Stimulated activated naive B cell treated with anti-CD40 and anti-IgM and Interleukin-4, amounts not matched to agents 10 μg/mL and 1 μg/mL and 100 μg/mL, for 72 hours (primary cell): Measurements from ENCODE around the gene SLC5A10.
"Not testable (repeated sequence)": the region's sequence is repeated elsewhere in the genome, so short reads cannot be mapped to it uniquely, and the experiment has no call there.

Experiments used
- ATAC-seq, 2 donors: fragments of 150-1000 bp; cut with Tn5 transposase; replicated peaks; 2 replicates each; pipeline ENCODE4 v1.10.0; 2021; ENCODE audit warnings: moderate library complexity in 1 of 2
- DNase-seq: peaks from one replicate; pipeline ENCODE4 v3.0.0; 2021
- H3K27ac Mint-ChIP-seq: one replicate; pipeline ENCODE4 v1.8.0; 2022; ENCODE audit warnings: mild to moderate bottlenecking, mixed read lengths
- H3K27me3 Mint-ChIP-seq, 2 donors: one replicate each; pipeline ENCODE4 v1.8.0; 2022; ENCODE audit warnings: mixed read lengths in 2 of 2
- H3K36me3 Mint-ChIP-seq, 2 donors: one replicate each; pipeline ENCODE4 v1.8.0; 2022; ENCODE audit warnings: mixed read lengths in 2 of 2, mild to moderate bottlenecking in 1 of 2
- H3K4me1 Mint-ChIP-seq, 2 donors: one replicate each; pipeline ENCODE4 v1.8.0; 2022; ENCODE audit warnings: mixed read lengths in 2 of 2, mild to moderate bottlenecking in 1 of 2
- H3K4me3 Mint-ChIP-seq, 2 donors: one replicate each; pipeline ENCODE4 v1.8.0; 2022; ENCODE audit warnings: mild to moderate bottlenecking in 2 of 2, mixed read lengths in 2 of 2, moderate library complexity in 1 of 2
- H3K9me3 Mint-ChIP-seq, 2 donors: one replicate each; pipeline ENCODE4 v1.8.0; 2022; ENCODE audit warnings: mixed read lengths in 2 of 2, mild to moderate bottlenecking in 1 of 2

Gene SLC5A10

GRCh38 chr17:18954321-18954720, 2.4 kb downstream of the SLC5A10 start:
- peaks cover 3 to 5% of the 10 kb centered on the region in 2 donors for H3K4me1 Mint-ChIP-seq
- no peaks in the 10 kb centered on the region for H3K9me3 Mint-ChIP-seq
- DNase-seq (no peak), ATAC-seq (no peak)
- H3K27ac Mint-ChIP-seq, result no peak overlapping the region
- H3K4me3 Mint-ChIP-seq, result no peak overlapping the region
- no peaks in the 10 kb centered on the region for H3K36me3 Mint-ChIP-seq
- H3K27me3 Mint-ChIP-seq, result peaks cover 9 to 10% of the 10 kb centered on the region in 2 donors

GRCh38 chr17:18955009-18955408, 3.0 kb downstream of the SLC5A10 start:
- Mint-ChIP-seq H3K27me3 (peaks cover 5 to 7% of the 10 kb centered on the region in 2 donors), H3K36me3 (no peaks in the 10 kb centered on the region), H3K9me3 (no peaks in the 10 kb centered on the region), H3K4me3 (no peak overlapping the region), H3K4me1 (peaks cover 3 to 5% of the 10 kb centered on the region in 2 donors), H3K27ac (no peak overlapping the region)
- DNase-seq (no peak), ATAC-seq (no peak)

- H3K27me3 Mint-ChIP-seq, H3K36me3 Mint-ChIP-seq, DNase-seq, ATAC-seq, H3K27ac Mint-ChIP-seq, H3K4me3 Mint-ChIP-seq, H3K9me3 Mint-ChIP-seq: not testable (repeated sequence)
- peaks cover 9 to 11% of the 10 kb centered on the region in 2 donors for H3K4me1 Mint-ChIP-seq
Measured at GRCh38 chr17:18956021-18956420, 4.1 kb downstream of the SLC5A10 start.

GRCh38 chr17:18956581-18956980, 4.6 kb downstream of the SLC5A10 start:
- Mint-ChIP-seq H3K27me3 (peaks cover 0 to 5% of the 10 kb centered on the region in 2 donors), H3K27ac (no peak overlapping the region), H3K4me1 (peaks cover 12 to 17% of the 10 kb centered on the region in 2 donors), H3K4me3 (no peak overlapping the region), H3K9me3 (no peaks in the 10 kb centered on the region), H3K36me3 (no peaks in the 10 kb centered on the region)
- DNase-seq, result no peak
- ATAC-seq, result no peak

GRCh38 chr17:18957831-18958230, 5.9 kb downstream of the SLC5A10 start:
- no peak for DNase-seq
- Mint-ChIP-seq H3K27ac (no peak overlapping the region), H3K36me3 (no peaks in the 10 kb centered on the region), H3K4me3 (no peak overlapping the region), H3K4me1 (peaks cover 17 to 22% of the 10 kb centered on the region in 2 donors), H3K9me3 (no peaks in the 10 kb centered on the region), H3K27me3 (peaks cover 0 to 5% of the 10 kb centered on the region in 2 donors)
- ATAC-seq, result no peak

- DNase-seq (no peak), ATAC-seq (no peak)
- Mint-ChIP-seq H3K36me3 (no peaks in the 10 kb centered on the region), H3K27me3 (peaks cover 0 to 5% of the 10 kb centered on the region in 2 donors), H3K27ac (no peak overlapping the region), H3K9me3 (no peaks in the 10 kb centered on the region), H3K4me1 (peaks cover 17 to 22% of the 10 kb centered on the region in 2 donors), H3K4me3 (no peak overlapping the region)
Measured at GRCh38 chr17:18958611-18959010, 6.6 kb downstream of the SLC5A10 start.

GRCh38 chr17:18959071-18959844, 7.3 kb downstream of the SLC5A10 start:
- no peak for ATAC-seq
- Mint-ChIP-seq H3K27me3 (peaks cover 0 to 5% of the 10 kb centered on the region in 2 donors), H3K36me3 (no peaks in the 10 kb centered on the region), H3K4me1 (peaks cover 17 to 22% of the 10 kb centered on the region in 2 donors), H3K27ac (no peak overlapping the region), H3K4me3 (no peak overlapping the region), H3K9me3 (no peaks in the 10 kb centered on the region)
- no peak for DNase-seq

- DNase-seq, result no peak
- ATAC-seq, result no peak
- H3K4me1 Mint-ChIP-seq, result peaks cover 17 to 22% of the 10 kb centered on the region in 2 donors
- no peaks in the 10 kb centered on the region for H3K9me3 Mint-ChIP-seq
- peaks cover 0 to 5% of the 10 kb centered on the region in 2 donors for H3K27me3 Mint-ChIP-seq
- H3K36me3 Mint-ChIP-seq, result no peaks in the 10 kb centered on the region
- H3K4me3 Mint-ChIP-seq, result no peak overlapping the region
- no peak overlapping the region for H3K27ac Mint-ChIP-seq
Measured at GRCh38 chr17:18959845-18960240, 7.9 kb downstream of the SLC5A10 start.

GRCh38 chr17:18960241-18960665, 8.3 kb downstream of the SLC5A10 start:
- Mint-ChIP-seq H3K4me1 (peaks cover 17 to 21% of the 10 kb centered on the region in 2 donors), H3K36me3 (no peaks in the 10 kb centered on the region), H3K27ac (no peak overlapping the region), H3K9me3 (no peaks in the 10 kb centered on the region), H3K4me3 (no peak overlapping the region), H3K27me3 (peaks cover 0 to 5% of the 10 kb centered on the region in 2 donors)
- DNase-seq, result no peak
- no peak for ATAC-seq

GRCh38 chr17:18960803-18961511, 9.0 kb downstream of the SLC5A10 start:
- no peaks in the 10 kb centered on the region for H3K9me3 Mint-ChIP-seq
- peaks cover 0 to 3% of the 10 kb centered on the region in 2 donors for H3K36me3 Mint-ChIP-seq
- DNase-seq (peak; percentile 71), ATAC-seq (peak; percentile 96 to 97)
- peaks cover 0 to 8% of the 10 kb centered on the region in 2 donors for H3K27me3 Mint-ChIP-seq
- peak overlapping the region; percentile 68 for H3K27ac Mint-ChIP-seq
- H3K4me1 Mint-ChIP-seq, result peaks cover 15 to 17% of the 10 kb centered on the region in 2 donors
- H3K4me3 Mint-ChIP-seq, result peak overlapping the region in 1 of 2 donors; percentile 17

GRCh38 chr17:18961634-18962493, 9.9 kb downstream of the SLC5A10 start:
- peaks cover 15 to 17% of the 10 kb centered on the region in 2 donors for H3K4me1 Mint-ChIP-seq
- H3K36me3 Mint-ChIP-seq, result peaks cover 0 to 3% of the 10 kb centered on the region in 2 donors
- peak; percentile 30 to 72 for ATAC-seq
- H3K9me3 Mint-ChIP-seq, result no peaks in the 10 kb centered on the region
- no peak overlapping the region for H3K4me3 Mint-ChIP-seq
- H3K27me3 Mint-ChIP-seq, result peaks cover 0 to 10% of the 10 kb centered on the region in 2 donors
- DNase-seq, result no peak
- peak overlapping the region; percentile 31 for H3K27ac Mint-ChIP-seq

- Mint-ChIP-seq H3K27me3 (peaks cover 0 to 10% of the 10 kb centered on the region in 2 donors), H3K36me3 (peaks cover 0 to 3% of the 10 kb centered on the region in 2 donors), H3K9me3 (no peaks in the 10 kb centered on the region), H3K4me3 (no peak overlapping the region), H3K27ac (no peak overlapping the region), H3K4me1 (peaks cover 15 to 17% of the 10 kb centered on the region in 2 donors)
- ATAC-seq (no peak), DNase-seq (no peak)
Measured at GRCh38 chr17:18962494-18962815, 10.5 kb downstream of the SLC5A10 start.

- H3K4me1 Mint-ChIP-seq, result peaks cover 15 to 17% of the 10 kb centered on the region in 2 donors
- no peak for DNase-seq
- no peak overlapping the region for H3K4me3 Mint-ChIP-seq
- H3K36me3 Mint-ChIP-seq, result peaks cover 0 to 3% of the 10 kb centered on the region in 2 donors
- H3K27me3 Mint-ChIP-seq, result peaks cover 0 to 10% of the 10 kb centered on the region in 2 donors
- H3K27ac Mint-ChIP-seq, result peak overlapping the region; percentile 21
- ATAC-seq, result no peak
- H3K9me3 Mint-ChIP-seq, result no peaks in the 10 kb centered on the region
Measured at GRCh38 chr17:18963126-18964017, 11.4 kb downstream of the SLC5A10 start.
